Thyroid gland (tissue), 4 donors: ENCODE results near the gene DNAJB2. TPM values are rescaled to one million over a fixed set of nuclear protein-coding genes. Genes with fewer than 3 reads are reported as not detected.
"Not testable (repeated sequence)": the region's sequence is repeated elsewhere in the genome, so short reads cannot be mapped to it uniquely, and the experiment has no call there.

Experiments
- DNase-seq, 2 donors: peaks; one replicate each; pipeline ENCODE4 v3.0.0-alpha.2; 2019
- H3K27ac ChIP-seq, 3 donors: fragments of 200-600 bp; sonication (generic); 1 replicate in 2 of 3; 2 replicates in 1 of 3; pipeline ENCODE4 v1.5.1; 2016 to 2019; ENCODE audit warnings: mild to moderate bottlenecking in 1 of 3, moderate library complexity in 1 of 3
- H3K27me3 ChIP-seq: fragments of 200-600 bp; sonication (generic); one replicate; pipeline ENCODE4 v1.5.1; 2019
- H3K36me3 ChIP-seq, 2 donors: fragments of 200-600 bp; sonication (generic); one replicate each; pipeline ENCODE4 v1.5.1; 2016 to 2019
- H3K4me1 ChIP-seq, 2 donors: fragments of 200-600 bp; sonication (generic); one replicate each; pipeline ENCODE4 v1.5.1; 2017 to 2019
- H3K4me3 ChIP-seq, 3 donors: fragments of 200-600 bp; sonication (generic); replicated peaks in 1 of 3; 1 replicate in 2 of 3; 2 replicates in 1 of 3; pipeline ENCODE4 v1.5.1; 2016; ENCODE audit warnings: mild to moderate bottlenecking in 1 of 3
- H3K9me3 ChIP-seq: fragments of 200-600 bp; sonication (generic); one replicate; pipeline ENCODE4 v1.5.1; 2017
- CTCF ChIP-seq, 6 experiments: fragments of 200-600 bp in 3 of 6; fragments of 450-650 bp in 3 of 6; sonication (generic) in 3 of 6; IDR thresholded peaks; one replicate each; pipeline ENCODE4 v1.5.1; 2016 to 2019; ENCODE audit warnings: antibody characterized with exemption in 6 of 6, mild to moderate bottlenecking in 2 of 6, inconsistent platforms in 1 of 6, moderate library complexity in 1 of 6
- POLR2A ChIP-seq, 2 donors: fragments of 450-650 bp; IDR thresholded peaks; one replicate each; pipeline ENCODE4 v1.6.1; 2017; ENCODE audit warnings: antibody characterized with exemption in 2 of 2, mild to moderate bottlenecking in 2 of 2, moderate library complexity in 1 of 2
- WGBS, 2 donors: methylation state at CpG; one replicate each; pipeline ENCODE4 v1.1.5; 2017; 5-methylcytosine and 5-hydroxymethylcytosine counted together
- intact Hi-C: fragments of 100-400 bp; cut with DNase I; formaldehyde crosslinking; loops from one replicate; pipeline ENCODE4 v1.15.1; 2023
- total RNA-seq, 4 donors: library from RNA; depleted of rRNA; stranded (reverse); fragments of >200 nt; gene quantifications; one replicate each; pipeline ENCODE4 v1.2.3, GENCODE V29; 2016

DNAJB2 gene
- total RNA-seq, 4 donors from 2014 or later, result 79.0 to 127 (median 116) TPM

GRCh38 chr2:219306047-219306446 lies 26.9 kb downstream of the DNAJB2 start:
- 83 to 85% methylated on average over 1 of the region's 1 CpG for WGBS, 2 donors

GRCh38 chr2:219308142-219309101 lies 29.3 kb downstream of the DNAJB2 start:
- intact Hi-C loops, result no loop called here
- TF ChIP-seq CTCF (IDR thresholded peaks at IDR 0.05) (no peak), POLR2A (IDR thresholded peaks at IDR 0.05) (no peak)
- 5 to 9% methylated on average over 22 to 39 of the region's 45 CpGs for WGBS, 2 donors
- H3K27ac ChIP-seq, result no peak overlapping the region
- DNase-seq, result peak; percentile 38 to 64
- H3K9me3 ChIP-seq, result no peaks in the 10 kb centered on the region
- no peaks in the 10 kb centered on the region for H3K4me1 ChIP-seq
- H3K27me3 ChIP-seq, result peaks cover 10% of the 10 kb centered on the region
- no peaks in the 10 kb centered on the region for H3K36me3 ChIP-seq
- no peak overlapping the region for H3K4me3 ChIP-seq

More at GRCh38 chr2:219306047-219306446, 26.9 kb downstream of the DNAJB2 start:
- Histone ChIP-seq H3K4me3 (no peak overlapping the region), H3K9me3 (no peaks in the 10 kb centered on the region), H3K27me3 (peaks cover 10% of the 10 kb centered on the region), H3K4me1 (no peaks in the 10 kb centered on the region), H3K27ac (no peak overlapping the region), H3K36me3 (no peaks in the 10 kb centered on the region)
- TF ChIP-seq CTCF (IDR thresholded peaks at IDR 0.05) (no peak), POLR2A (IDR thresholded peaks at IDR 0.05) (no peak)
- no peak for DNase-seq
- intact Hi-C loops, result no loop called here

- no peak within 1 kb of the TSS for H3K27ac ChIP-seq
- 5 to 9% methylated on average over 12 to 19 of the region's 37 CpGs for WGBS, 2 donors
- H3K4me1 ChIP-seq, result no peaks in the 10 kb centered on the region
- H3K4me3 ChIP-seq, result no peak within 1 kb of the TSS
- intact Hi-C loops, result no loop called here
- H3K9me3 ChIP-seq, result no peaks in the 10 kb centered on the region
- no peak for DNase-seq
- TF ChIP-seq POLR2A (IDR thresholded peaks at IDR 0.05) (no peak), CTCF (IDR thresholded peaks at IDR 0.05) (no peak)
- H3K27me3 ChIP-seq, result peaks cover 10% of the 10 kb centered on the region
- no peaks in the 10 kb centered on the region for H3K36me3 ChIP-seq
These were observed 30.1 kb downstream of the DNAJB2 start, which contains the start of gene PTPRN for GRCh38 chr2:219309278-219309677. TSS of gene PTPRN (minus strand) at chr2:219309401. CDS start at chr2:219309332, 69 bp downstream.

- DNase-seq, H3K36me3 ChIP-seq, intact Hi-C loops, H3K4me1 ChIP-seq, H3K27ac ChIP-seq, H3K4me3 ChIP-seq, H3K27me3 ChIP-seq, H3K9me3 ChIP-seq: not testable (repeated sequence)
- 83 to 94% methylated on average over 34 to 46 of the region's 49 CpGs for WGBS, 2 donors
These were observed 33.6 kb downstream of the DNAJB2 start for GRCh38 chr2:219312683-219313263.

GRCh38 chr2:219314804-219315468 lies 35.8 kb downstream of the DNAJB2 start:
- Histone ChIP-seq H3K27me3 (no peaks in the 10 kb centered on the region), H3K9me3 (no peaks in the 10 kb centered on the region), H3K4me1 (no peaks in the 10 kb centered on the region), H3K27ac (no peak overlapping the region), H3K4me3 (no peak overlapping the region), H3K36me3 (no peaks in the 10 kb centered on the region)
- no peak for DNase-seq
- TF ChIP-seq POLR2A (IDR thresholded peaks at IDR 0.05) (no peak), CTCF (IDR thresholded peaks at IDR 0.05) (no peak)
- 91 to 92% methylated on average over 16 of the region's 16 CpGs for WGBS, 2 donors
- intact Hi-C loops, result no loop called here
